Measurements from ENCODE around the gene RNF223. TPM values are rescaled to one million over a fixed set of nuclear protein-coding genes. Genes with fewer than 3 reads are reported as not detected.

The RNF223 gene
- total RNA-seq, 1 donor from 2014 or later: not detected

- no peak for DNase-seq (ENCODE audit: low spot score)
- Mint-ChIP-seq H3K4me1 (ENCODE audit: low read depth) (peaks cover 6% of the 10 kb centered on the region), H3K36me3 (ENCODE audit: low read depth) (peaks cover 13% of the 10 kb centered on the region), H3K27me3 (ENCODE audit: low read depth) (no peaks in the 10 kb centered on the region), H3K4me3 (ENCODE audit: unreplicated experiment) (no peak overlapping the region), H3K27ac (ENCODE audit: unreplicated experiment) (no peak overlapping the region), H3K9me3 (ENCODE audit: low read depth) (no peaks in the 10 kb centered on the region)
- no peak for TF ChIP-seq CTCF (IDR thresholded peaks at IDR 0.05)
Observed at GRCh38 chr1:1044455-1045078, 29.5 kb downstream of the RNF223 start.

DNA sequence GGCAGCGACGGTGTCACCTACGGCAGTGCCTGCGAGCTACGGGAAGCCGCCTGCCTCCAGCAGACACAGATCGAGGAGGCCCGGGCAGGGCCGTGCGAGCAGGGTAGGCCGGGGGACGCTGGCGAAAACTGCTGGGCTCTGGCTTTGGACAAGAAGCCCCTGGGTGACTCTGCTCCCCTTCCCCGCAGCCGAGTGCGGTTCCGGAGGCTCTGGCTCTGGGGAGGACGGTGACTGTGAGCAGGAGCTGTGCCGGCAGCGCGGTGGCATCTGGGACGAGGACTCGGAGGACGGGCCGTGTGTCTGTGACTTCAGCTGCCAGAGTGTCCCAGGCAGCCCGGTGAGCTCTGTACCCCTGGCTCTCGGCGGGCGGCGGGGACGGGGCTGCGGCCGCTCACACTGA is 30.2 kb downstream of the RNF223 start:
- Mint-ChIP-seq H3K36me3 (ENCODE audit: low read depth) (peaks cover 13% of the 10 kb centered on the region), H3K4me1 (ENCODE audit: low read depth) (peaks cover 8% of the 10 kb centered on the region), H3K9me3 (ENCODE audit: low read depth) (no peaks in the 10 kb centered on the region), H3K4me3 (ENCODE audit: unreplicated experiment) (no peak overlapping the region), H3K27ac (ENCODE audit: unreplicated experiment) (no peak overlapping the region), H3K27me3 (ENCODE audit: low read depth) (no peaks in the 10 kb centered on the region)
- no peak for DNase-seq (ENCODE audit: low spot score)
- TF ChIP-seq CTCF (IDR thresholded peaks at IDR 0.05): no peak

- H3K4me1 Mint-ChIP-seq (ENCODE audit: low read depth): peaks cover 11% of the 10 kb centered on the region
- no peak for TF ChIP-seq CTCF (IDR thresholded peaks at IDR 0.05)
- DNase-seq (ENCODE audit: low spot score): no peak
- H3K27me3 Mint-ChIP-seq (ENCODE audit: low read depth): no peaks in the 10 kb centered on the region
- H3K9me3 Mint-ChIP-seq (ENCODE audit: low read depth): no peaks in the 10 kb centered on the region
- peaks cover 13% of the 10 kb centered on the region for H3K36me3 Mint-ChIP-seq (ENCODE audit: low read depth)
- H3K27ac Mint-ChIP-seq (ENCODE audit: unreplicated experiment): no peak overlapping the region
- H3K4me3 Mint-ChIP-seq (ENCODE audit: unreplicated experiment): no peak overlapping the region
Observed at GRCh38 chr1:1043411-1043810, 30.7 kb downstream of the RNF223 start.

GRCh38 chr1:1042835-1043234 is 31.3 kb downstream of the RNF223 start:
- H3K4me1 Mint-ChIP-seq (ENCODE audit: low read depth): peaks cover 12% of the 10 kb centered on the region
- no peak overlapping the region for H3K4me3 Mint-ChIP-seq (ENCODE audit: unreplicated experiment)
- peaks cover 13% of the 10 kb centered on the region for H3K36me3 Mint-ChIP-seq (ENCODE audit: low read depth)

DNA sequence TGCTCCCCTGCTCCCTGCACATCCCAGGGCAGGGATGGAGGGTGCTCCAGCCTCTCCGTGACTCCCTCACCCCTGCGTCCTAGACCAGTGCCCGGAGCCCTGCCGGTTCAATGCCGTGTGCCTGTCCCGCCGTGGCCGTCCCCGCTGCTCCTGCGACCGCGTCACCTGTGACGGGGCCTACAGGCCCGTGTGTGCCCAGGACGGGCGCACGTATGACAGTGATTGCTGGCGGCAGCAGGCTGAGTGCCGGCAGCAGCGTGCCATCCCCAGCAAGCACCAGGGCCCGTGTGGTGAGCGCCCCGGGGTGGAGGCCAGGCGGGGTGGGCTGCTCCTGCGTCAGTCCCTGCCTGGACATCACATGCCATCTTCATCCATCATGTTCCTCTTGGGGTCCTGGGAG is 32.2 kb downstream of the RNF223 start:
- no peak for TF ChIP-seq CTCF (IDR thresholded peaks at IDR 0.05)
- no peak for DNase-seq (ENCODE audit: low spot score)
- Mint-ChIP-seq H3K9me3 (ENCODE audit: low read depth) (no peaks in the 10 kb centered on the region), H3K36me3 (ENCODE audit: low read depth) (peaks cover 8% of the 10 kb centered on the region), H3K27me3 (ENCODE audit: low read depth) (no peaks in the 10 kb centered on the region), H3K4me1 (ENCODE audit: low read depth) (peaks cover 12% of the 10 kb centered on the region), H3K4me3 (ENCODE audit: unreplicated experiment) (no peak overlapping the region), H3K27ac (ENCODE audit: unreplicated experiment) (no peak overlapping the region)

More at GRCh38 chr1:1042835-1043234, 31.3 kb downstream of the RNF223 start:
- H3K27ac Mint-ChIP-seq (ENCODE audit: unreplicated experiment): no peak overlapping the region
- H3K27me3 Mint-ChIP-seq (ENCODE audit: low read depth): no peaks in the 10 kb centered on the region
- no peaks in the 10 kb centered on the region for H3K9me3 Mint-ChIP-seq (ENCODE audit: low read depth)
- no peak for DNase-seq (ENCODE audit: low spot score)
- no peak for TF ChIP-seq CTCF (IDR thresholded peaks at IDR 0.05)

All from chondrocyte (in vitro differentiated cells).